Cerebellar nuclear complex (tissue), 1 donor: ENCODE measurements around the gene TRABD.

ENCODE experiments used
- DNase-seq, 2 experiments: peaks; one replicate each; lab custom pipeline; 2025; lab: John Stamatoyannopoulos, UW

Gene TRABD

DNA sequence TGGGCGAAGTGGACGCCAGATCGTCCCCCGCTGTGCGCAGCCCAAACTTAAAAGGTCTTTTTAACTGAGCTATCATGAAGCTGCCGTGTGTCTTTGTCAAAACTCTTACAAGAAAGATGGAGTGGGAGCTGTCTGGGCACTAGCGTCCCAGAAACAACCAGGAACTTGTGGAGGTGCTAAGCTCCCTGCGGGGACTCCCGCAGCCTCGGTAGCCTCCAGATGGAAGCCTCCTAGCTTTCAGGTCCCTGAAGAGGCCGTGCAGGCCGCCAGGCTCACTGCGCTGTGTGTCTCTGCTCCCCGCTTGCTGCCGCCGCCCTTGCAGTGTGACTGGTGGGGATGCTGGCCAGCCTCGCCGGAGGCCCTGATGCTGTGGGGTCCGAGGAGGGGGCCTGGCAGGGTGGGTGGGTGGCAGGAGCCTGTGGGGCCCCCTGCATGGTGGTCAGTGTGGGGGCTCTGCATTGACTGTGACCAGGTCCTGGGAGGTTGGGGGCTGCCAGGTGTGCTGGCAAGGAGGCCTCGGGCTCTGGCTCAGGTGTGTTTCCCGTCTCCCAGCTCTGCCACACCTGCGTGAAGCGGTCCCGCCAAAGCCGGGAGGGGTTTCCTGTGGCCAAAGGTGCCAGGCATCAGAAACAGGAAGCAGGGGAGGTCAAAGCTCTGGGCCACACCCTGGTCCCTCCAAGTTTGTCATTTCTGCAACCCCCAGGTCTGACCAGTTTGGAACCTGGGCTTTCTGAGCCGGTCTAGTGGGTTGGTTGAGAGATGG lies 1.2 kb downstream of the TRABD start:
- no peak for DNase-seq

GRCh38 chr22:50188356-50188755 lies 2.6 kb downstream of the TRABD start:
- DNase-seq: no peak

DNA sequence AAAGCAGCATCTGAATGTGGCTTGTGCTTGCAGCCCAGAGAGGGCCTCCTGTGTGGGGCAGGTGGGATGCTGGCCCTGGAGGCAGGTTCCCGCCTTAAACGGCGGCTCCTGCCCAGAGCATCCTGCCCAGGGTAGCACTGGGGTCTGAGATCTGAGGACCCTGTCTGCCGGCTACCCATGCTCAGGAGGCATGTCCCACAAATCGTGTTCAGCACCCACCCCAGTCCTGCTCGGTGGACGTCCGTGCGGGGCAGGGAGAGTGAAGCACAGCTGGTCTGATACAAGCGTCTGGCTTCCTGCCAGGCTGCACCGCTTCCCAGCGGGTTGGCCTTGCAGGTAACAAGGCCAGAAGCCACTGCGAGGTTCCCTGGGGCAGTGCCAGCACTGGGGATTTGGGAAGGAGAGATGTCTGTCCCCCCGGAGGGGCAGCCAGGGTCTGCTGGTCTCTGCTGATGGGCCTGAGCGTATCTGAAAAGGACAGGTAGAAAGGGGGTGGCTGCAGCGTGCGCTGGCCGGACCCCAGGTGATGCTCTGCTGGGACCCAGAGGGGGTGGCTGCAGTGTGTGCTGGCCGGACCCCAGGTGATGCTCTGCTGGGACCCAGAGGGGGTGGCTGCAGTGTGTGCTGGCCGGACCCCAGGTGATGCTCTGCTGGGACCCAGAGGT lies 3.6 kb downstream of the TRABD start:
- DNase-seq: no peak

DNA sequence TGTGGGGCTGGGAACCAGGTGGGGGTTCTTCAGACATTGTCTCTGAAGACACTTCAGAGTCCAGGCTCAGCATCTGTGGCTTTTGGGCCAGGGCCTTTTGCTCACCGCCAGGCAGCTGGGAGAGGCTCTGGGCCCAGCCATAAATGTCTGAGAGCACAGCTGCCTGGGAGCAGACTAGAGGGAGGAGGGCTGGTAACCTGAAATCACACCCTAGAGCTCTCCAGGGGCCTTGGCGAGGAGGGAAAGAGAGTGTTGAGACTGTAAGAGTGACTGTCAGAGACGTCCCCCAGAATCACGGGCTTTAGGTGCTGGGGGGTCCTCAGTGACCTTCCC lies 4.1 kb downstream of the TRABD start:
- DNase-seq: no peak

DNA sequence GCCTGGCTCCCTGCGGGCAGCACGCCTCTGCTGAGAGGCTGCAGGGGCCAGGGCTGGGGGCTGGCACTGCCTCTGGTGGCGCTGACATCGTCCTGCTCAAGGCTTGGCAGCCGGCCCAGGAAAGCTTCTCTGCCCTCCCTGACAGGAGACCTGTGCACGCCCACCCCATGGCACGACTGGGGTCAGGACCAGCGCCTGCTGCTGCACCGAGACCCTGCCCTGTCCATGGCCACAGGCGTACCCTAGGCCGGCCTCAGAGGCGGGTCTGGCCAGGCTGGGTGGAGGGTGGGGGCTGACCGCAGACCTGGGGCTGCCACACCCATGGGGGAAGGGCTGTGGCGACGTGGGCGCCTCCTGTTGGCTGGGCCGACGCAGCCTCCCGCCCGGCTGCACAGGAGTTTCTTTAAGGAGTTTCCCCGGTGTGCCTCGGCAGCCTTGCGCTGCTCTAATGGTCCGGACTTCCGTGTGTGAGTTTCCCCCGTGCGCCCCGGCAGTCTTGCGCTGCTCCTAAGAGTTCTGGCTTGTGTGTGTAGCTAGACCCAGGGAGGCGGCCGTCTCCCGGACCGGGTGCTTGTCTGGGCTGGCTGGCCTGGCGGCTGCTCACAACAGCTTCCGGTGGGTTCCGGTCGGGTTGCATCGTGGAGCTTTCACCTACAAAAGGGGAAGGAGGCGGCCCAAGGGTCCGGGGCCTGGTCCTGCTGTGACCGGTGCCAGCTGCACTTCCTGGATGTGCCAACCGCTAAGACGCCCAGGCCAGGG lies 4.6 kb downstream of the TRABD start:
- no peak for DNase-seq

- no peak for DNase-seq
These were observed 5.4 kb downstream of the TRABD start for GRCh38 chr22:50190941-50191741.

DNA sequence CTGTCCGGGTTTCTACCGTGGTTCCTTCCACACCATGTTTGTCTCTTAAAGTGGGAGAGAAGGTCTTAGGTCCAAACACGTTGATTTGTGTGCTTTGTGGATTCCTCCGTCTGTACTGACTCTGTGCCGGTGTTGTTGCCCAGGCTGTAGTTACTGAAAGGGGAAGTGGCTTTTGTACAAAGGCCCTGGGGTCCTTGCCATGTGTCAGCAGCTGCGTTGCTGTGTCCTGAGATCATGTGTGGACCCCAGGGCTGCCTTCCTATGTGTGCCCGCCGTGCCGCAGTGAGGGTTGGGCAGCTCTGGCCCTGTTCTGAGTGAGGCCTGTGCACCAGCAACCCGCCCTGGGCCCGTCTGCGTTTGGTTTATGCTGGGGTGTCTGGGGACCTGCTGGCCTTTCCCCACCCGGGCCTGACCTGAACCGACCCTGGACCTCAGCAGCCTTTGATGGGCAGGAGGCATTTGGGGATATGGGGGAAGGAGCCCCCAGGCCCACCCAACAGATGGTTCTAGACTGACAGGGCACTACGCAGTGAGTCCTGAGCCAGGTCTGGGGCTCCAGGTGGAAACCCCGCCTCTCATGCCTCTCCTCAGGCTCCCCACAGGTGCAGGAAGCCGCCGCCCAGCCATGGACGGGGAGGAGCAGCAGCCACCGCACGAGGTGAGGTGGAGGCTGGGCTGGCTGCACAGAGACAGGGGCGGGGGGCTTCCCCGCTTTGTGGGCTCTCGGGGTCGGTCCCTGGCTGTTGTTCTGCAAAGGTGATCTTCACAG lies 6.9 kb downstream of the TRABD start:
- no peak for DNase-seq

DNA sequence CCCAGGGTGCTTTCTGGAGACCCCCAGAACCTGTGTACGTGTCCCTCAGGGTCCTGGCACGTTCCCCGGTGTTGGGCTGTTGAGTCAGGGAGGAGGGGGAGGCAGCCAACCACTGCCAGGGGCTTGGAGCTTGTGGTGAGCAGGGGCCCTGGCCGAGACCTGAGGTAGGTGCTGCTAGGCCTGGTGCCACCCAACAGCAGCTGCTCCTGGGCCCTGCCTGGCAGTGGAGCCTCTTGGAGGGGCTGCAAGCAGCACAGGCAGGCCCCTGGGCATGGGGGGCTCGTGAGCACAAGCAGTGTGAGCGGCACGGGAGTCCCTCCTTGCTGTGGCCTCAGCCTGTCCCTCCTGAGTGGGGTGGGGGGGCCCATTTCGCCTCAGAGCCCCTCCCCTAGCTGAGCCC lies 7.9 kb downstream of the TRABD start:
- no peak for DNase-seq

- DNase-seq: no peak
These were observed 8.5 kb downstream of the TRABD start for GRCh38 chr22:50194037-50194805.

DNA sequence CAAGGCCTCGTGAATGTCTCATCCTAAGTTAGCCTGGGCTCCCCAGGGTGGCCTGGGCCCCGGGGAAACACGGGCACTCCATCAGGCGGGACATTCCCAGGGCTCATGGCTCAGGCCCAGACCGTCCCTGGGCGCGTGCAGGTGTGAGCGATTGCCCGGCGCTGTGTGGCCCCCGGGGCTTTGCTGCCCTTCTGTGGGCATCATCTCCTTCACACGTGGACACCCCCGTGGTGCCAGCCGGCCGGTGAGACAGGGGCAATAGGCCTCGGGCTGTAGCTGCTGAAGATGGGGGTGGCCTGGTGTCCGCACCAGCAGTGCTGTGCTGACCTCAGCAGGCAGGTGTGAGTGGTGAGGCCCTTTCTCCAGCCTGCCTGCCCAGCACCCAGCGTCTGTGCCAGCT lies 10.5 kb downstream of the TRABD start:
- no peak for DNase-seq

DNA sequence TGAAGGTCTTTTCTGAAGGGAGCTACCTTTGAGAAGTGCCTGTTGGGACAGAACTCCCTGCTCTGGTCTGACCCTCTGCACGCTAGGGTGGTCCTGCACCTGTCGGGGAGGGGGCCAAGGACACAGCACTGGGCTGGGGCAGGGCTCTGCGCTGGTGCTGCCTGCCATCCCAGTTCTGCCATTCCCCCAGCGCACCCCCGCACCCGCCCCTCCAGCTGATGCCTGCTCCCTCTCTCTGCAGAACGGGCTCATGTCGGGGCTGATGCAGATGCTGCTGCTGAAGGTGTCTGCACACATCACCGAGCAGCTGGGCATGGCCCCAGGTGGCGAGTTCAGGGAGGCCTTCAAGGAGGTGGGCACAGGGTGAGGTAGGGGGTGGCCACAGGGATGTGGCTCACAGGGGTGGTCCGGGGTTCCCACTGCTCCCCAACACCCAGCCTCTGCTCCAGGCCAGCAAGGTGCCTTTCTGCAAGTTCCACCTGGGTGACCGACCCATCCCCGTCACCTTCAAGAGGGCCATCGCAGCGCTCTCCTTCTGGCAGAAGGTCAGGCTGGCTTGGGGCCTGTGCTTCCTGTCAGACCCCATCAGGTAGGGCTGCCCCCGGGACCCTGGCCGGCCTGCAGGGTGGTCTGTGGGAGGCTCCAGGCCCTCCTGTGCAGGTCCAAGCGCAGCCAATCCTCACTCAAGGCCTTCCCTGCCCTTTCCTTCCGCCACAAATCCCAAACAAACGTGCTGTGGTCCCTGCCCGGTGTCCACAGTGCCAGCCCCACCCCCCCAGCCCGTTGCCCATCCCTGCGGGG lies 11.5 kb downstream of the TRABD start:
- DNase-seq: no peak

DNA sequence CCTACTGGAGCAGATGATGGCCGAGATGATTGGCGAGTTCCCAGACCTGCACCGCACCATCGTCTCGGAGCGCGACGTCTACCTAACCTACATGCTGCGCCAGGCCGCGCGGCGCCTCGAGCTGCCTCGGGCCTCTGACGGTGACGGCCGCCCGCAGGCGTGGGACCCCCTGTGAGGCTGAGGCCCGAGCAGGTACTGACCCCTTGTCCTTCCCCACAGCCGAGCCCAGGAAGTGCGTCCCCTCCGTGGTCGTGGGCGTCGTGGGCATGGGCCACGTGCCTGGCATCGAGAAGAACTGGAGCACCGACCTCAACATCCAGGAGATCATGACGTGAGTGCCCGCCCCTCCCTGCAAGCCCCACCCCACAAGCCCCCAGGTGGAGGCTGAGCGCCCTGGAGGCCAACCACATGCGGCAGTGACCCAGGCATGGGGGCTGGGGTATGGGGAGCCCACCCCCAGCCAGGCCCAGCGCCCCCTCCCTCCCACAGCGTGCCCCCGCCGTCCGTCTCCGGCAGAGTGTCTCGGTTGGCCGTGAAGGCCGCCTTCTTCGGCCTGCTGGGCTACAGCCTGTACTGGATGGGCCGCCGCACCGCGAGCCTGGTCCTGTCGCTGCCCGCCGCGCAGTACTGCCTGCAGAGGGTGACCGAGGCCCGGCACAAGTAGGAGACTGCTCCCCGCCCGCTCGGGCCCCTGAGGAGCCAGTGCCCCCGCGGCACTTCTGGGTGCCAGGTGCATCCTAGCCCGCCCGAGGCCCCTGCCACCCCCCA lies 12.3 kb downstream of the TRABD start:
- no peak for DNase-seq

DNA sequence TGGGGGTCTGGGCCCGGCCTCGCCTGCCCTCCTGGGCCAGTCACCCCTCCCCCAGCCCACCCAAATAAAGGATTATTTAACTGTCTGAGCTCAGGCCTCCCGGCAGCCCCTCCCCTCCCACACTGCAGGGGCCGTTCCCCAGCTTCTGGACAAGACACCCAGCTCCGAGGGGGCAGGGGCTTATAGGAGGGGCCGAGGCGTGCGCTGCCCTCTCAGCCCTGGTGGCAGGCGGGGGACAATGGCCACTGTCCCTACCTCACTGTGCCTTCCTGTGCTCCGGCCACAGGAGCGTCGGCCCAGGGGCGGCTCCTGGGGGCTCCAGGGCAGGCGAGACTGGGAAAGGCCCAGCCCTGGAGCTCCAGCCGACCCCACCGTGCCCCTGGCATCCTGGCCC lies 12.9 kb downstream of the TRABD start:
- DNase-seq: no peak

GRCh38 chr22:50199251-50199721 lies 13.6 kb downstream of the TRABD start:
- DNase-seq: peak in 1 of 2 experiments; percentile 55

DNA sequence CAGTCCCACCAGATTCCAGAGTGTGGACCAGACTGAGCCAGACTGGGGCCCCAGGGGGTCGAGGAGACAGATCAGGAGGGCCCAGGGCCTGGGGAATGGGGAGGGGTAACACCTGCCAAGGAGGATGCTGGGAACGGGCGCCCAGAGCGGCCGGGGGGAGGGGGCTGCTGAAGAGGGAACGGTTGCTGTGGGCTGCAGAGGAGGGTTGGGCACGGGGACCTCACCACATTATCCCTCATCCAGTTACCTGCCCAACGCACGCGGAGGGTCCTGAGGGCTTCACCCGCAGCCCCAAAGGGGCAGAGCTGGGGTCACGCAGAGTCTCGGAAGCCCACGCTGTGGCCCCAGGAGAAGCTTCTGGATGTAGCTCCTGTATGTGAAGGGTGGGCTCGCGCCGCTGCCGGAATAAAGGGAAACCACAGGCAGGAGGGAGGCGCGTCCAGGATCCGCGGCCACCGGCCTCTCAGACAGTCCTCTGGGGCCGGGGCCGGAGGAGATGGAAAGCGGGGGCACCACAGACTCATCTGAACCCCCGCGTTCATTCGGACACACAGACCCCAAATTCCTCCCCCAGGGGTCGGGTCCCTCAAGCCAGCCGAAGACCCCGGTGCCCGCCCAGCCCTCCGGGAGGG lies 14.2 kb downstream of the TRABD start:
- no peak for DNase-seq

DNA sequence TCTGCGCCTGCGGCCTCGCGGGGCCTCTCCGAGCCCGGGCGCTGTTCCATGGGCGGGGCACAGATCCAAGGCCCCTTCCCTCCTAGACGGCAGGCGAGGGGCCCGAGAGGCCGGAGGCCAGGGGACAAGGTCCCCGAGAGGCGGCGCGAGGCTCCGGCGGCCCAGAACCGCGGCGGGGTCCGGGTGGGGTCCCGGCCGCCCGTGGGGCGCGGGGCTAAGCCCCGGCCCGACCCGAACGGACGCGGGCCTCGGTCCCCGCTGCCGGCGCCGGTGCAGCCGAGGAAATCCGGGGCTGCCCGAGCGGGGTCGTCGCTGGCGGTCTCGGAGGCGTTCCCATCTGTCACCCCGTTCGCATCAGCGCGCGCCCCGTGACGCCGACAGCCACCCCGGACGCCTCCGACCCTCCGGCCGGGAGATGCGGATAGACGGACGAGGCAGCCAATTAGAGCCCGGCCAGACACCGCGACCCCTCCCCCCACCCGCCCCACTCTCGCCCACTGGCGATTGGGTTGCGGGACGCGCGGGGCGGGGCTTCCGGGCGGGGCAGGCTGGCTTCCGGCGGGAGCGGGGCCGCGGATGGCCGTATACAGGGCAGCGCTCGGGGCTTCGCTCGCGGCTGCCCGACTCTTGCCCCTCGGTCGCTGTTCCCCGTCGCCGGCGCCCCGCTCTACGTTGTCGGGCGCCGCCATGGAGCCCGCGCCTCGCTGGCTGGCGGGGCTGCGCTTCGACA lies 14.9 kb downstream of the TRABD start, which contains the start of gene SELENOO:
Gene SELENOO (plus strand): TSS at position 551 of the 730 bp plus-strand sequence. CDS start 26 bp downstream, at position 577.
- peak; percentile 33 to 45 for DNase-seq
